SJCRH30 (cell line): ENCODE measurements around the gene AIPL1. TPM values are rescaled to one million over a fixed set of nuclear protein-coding genes. Genes with fewer than 3 reads are reported as not detected.

Source experiments
- DNase-seq, 2 experiments: peaks; one replicate each; pipeline ENCODE4 v3.0.0-alpha.2; 2015 to 2020
- H3K27ac ChIP-seq: fragments of 250-450 bp; sonication (Bioruptor Pico); 2 replicates; pipeline ENCODE4 v1.5.1; 2020; ENCODE audit warnings: mild to moderate bottlenecking, moderate library complexity
- H3K27me3 ChIP-seq: fragments of 250-450 bp; sonication (Bioruptor Pico); 2 replicates; pipeline ENCODE4 v1.5.1; 2020; ENCODE audit warnings: mild to moderate bottlenecking, moderate library complexity
- H3K36me3 ChIP-seq: fragments of 250-450 bp; sonication (Bioruptor Pico); 2 replicates; pipeline ENCODE4 v1.5.1; 2020; ENCODE audit warnings: mild to moderate bottlenecking, moderate library complexity
- H3K4me1 ChIP-seq: fragments of 250-450 bp; sonication (Bioruptor Pico); 2 replicates; pipeline ENCODE4 v1.5.1; 2020; ENCODE audit warnings: mild to moderate bottlenecking, moderate library complexity
- H3K4me3 ChIP-seq: fragments of 250-450 bp; sonication (Bioruptor Pico); 2 replicates; pipeline ENCODE4 v1.5.1; 2020; ENCODE audit warnings: mild to moderate bottlenecking, moderate library complexity
- H3K9me3 ChIP-seq: fragments of 250-450 bp; sonication (Bioruptor Pico); replicated peaks from 2 replicates; pipeline ENCODE4 v1.5.1; 2020; ENCODE audit warnings: mild to moderate bottlenecking, moderate library complexity
- total RNA-seq: library from RNA; depleted of rRNA; stranded (reverse); fragments of >200 nt; shearing (Covaris generic); gene quantifications from 2 replicates; pipeline ENCODE4 v1.2.3, GENCODE V29; 2014

The AIPL1 gene
- total RNA-seq, 1 experiment from 2014 or later = 0.42 TPM

DNA sequence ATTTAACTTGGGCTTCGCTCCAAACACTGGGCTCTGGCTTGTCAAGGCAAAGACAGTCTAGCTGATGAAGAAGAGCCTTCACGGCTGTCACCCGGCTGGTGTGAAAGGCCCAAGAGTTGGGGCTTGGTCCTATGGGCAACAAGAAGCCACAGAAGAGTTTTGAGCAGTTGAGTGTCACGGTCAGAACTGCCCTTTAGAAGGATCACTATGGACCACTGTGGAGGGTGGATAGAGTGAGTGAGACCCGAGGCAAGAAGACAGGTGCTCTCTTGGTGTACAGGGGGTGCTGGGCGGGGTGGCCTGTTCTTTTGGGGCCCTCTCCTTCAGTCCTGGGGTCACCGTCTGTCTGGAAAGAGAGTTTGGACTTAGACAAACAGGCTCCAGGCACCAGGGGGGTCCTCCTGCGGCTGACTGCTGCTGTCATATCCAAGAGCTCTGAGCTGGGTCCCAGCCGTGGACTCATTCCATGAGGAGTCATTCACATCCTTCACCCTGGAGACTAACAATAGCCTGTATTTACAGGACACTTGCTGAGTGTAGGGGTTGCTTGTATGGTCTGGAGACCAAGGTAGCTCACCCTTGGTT lies 11.7 kb upstream of the AIPL1 start:
- H3K27me3 ChIP-seq = no peaks in the 10 kb centered on the region
- peaks cover 21% of the 10 kb centered on the region for H3K4me1 ChIP-seq
- no peaks in the 10 kb centered on the region for H3K9me3 ChIP-seq
- H3K27ac ChIP-seq = no peak overlapping the region
- no peak overlapping the region for H3K4me3 ChIP-seq
- H3K36me3 ChIP-seq = peaks cover 27% of the 10 kb centered on the region
- DNase-seq = no peak

DNA sequence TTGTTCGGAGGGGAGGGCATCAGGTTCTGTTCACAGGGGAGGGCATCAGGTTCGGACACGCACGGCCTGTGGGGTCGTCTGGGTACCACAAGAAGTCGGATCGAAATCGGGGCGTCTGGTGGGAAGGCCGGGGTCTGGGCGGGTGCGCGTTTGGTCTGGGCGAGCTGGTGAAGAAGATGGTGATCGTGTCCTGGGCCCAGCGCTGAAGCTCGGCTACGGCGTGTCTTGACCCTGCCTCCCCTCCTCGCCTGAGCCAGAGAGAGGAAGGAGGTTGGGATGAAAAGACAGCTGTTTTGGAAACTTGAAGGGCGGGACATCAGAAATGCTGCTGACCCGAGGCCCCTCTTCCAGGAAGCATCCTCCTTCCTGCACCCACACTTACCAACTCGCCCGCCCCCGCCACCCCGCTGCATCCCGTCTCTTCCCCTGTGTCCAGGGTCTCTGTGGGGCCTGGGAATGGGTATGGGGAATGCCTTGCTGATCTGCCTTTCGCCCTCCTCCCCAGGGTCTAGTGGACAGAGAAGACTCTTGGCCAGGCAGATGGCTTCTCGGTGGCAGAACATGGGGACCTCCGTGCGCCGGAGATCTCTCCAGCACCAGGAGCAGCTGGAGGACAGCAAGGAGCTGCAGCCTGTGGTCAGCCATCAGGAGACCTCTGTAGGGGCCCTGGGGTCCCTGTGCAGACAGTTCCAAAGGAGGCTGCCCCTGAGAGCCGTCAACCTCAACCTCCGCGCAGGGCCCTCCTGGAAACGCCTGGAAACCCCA lies 9.8 kb upstream of the AIPL1 start:
- H3K9me3 ChIP-seq = no peaks in the 10 kb centered on the region
- H3K27ac ChIP-seq = peak overlapping the region; percentile 91
- H3K27me3 ChIP-seq = no peaks in the 10 kb centered on the region
- H3K4me1 ChIP-seq = peaks cover 5% of the 10 kb centered on the region
- peak; percentile 18 to 36 for DNase-seq
- peaks cover 27% of the 10 kb centered on the region for H3K36me3 ChIP-seq
- H3K4me3 ChIP-seq = peak overlapping the region; percentile 86

- peaks cover 19% of the 10 kb centered on the region for H3K36me3 ChIP-seq
- peak; percentile 95 to 96 for DNase-seq
- peak within 1 kb of the TSS; percentile 91 for H3K27ac ChIP-seq
- H3K27me3 ChIP-seq = no peaks in the 10 kb centered on the region
- H3K9me3 ChIP-seq = no peaks in the 10 kb centered on the region
- H3K4me3 ChIP-seq = peak within 1 kb of the TSS; percentile 86
- H3K4me1 ChIP-seq = peaks cover 2% of the 10 kb centered on the region; the same call in 1 of the 2 replicates
Measured at GRCh38 chr17:6443692-6444570, 9.0 kb upstream of the AIPL1 start, which contains the start of gene PIMREG. PIMREG (plus strand) TSS chr17:6444455; CDS start chr17:6445111, 656 bp downstream.

DNA sequence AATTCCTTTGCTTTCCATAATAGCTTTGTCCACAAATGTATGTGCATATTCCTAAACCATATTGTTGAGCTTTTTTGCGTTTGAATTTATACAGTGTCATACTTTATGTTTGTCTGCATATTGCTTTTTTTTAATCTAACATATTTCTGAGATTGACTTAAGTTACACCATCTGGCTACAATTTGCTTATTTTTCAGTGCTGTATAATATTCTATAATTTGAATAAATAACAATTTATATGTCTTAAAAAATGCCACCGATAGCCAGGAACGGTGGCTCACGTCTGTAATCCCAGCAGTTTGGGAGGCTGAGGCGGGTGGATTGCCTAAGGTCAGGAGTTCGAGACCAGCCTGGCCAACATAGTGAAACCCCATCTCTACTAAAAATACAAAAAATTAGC lies 7.9 kb upstream of the AIPL1 start:
- Histone ChIP-seq H3K27me3 (no peaks in the 10 kb centered on the region), H3K9me3 (no peaks in the 10 kb centered on the region)
- no peak for DNase-seq

GRCh38 chr17:6439951-6440350 lies 5.0 kb upstream of the AIPL1 start:
- Histone ChIP-seq H3K4me3 (no peak overlapping the region), H3K9me3 (no peaks in the 10 kb centered on the region), H3K27ac (no peak overlapping the region), H3K36me3 (no peaks in the 10 kb centered on the region), H3K27me3 (no peaks in the 10 kb centered on the region), H3K4me1 (0 out of 2 replicates have a peak, but pooled peaks cover 2% of the 10 kb centered on the region)
- DNase-seq = no peak

More for the DNA sequence above, 7.9 kb upstream of the AIPL1 start:
- Histone ChIP-seq H3K4me1 (peaks cover 2% of the 10 kb centered on the region; the same call in 1 of the 2 replicates), H3K27ac (no peak overlapping the region; the same call in 1 of the 2 replicates), H3K36me3 (peaks cover 12% of the 10 kb centered on the region), H3K4me3 (no peak overlapping the region)

DNA sequence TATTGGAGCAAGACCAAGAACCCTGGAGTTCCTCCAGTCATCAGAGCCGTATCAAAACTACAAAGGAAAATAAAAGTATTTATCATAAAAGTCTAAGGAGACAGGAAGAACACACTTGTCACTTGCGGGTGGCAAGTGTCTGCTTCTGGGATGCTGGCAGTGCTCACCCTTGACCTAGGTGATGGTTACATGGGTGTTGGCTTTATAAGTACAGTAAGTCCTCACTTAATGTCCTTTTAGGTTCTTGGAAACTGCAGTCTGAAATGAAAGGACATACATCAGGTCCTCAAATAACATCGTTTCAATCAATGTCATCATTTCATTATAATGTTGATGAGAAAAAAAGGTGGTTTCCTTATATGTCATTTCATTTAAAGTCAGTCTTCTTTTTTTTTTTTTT lies 3.0 kb upstream of the AIPL1 start:
- no peak overlapping the region for H3K27ac ChIP-seq
- H3K4me3 ChIP-seq = no peak overlapping the region
- H3K4me1 ChIP-seq = no peaks in the 10 kb centered on the region
- no peaks in the 10 kb centered on the region for H3K27me3 ChIP-seq
- H3K36me3 ChIP-seq = no peaks in the 10 kb centered on the region
- H3K9me3 ChIP-seq = no peaks in the 10 kb centered on the region
- DNase-seq = no peak

GRCh38 chr17:6437466-6437865 lies 2.5 kb upstream of the AIPL1 start:
- Histone ChIP-seq H3K4me3 (no peak overlapping the region), H3K36me3 (no peaks in the 10 kb centered on the region), H3K27ac (no peak overlapping the region), H3K4me1 (no peaks in the 10 kb centered on the region), H3K9me3 (no peaks in the 10 kb centered on the region), H3K27me3 (no peaks in the 10 kb centered on the region)
- no peak for DNase-seq

GRCh38 chr17:6435968-6436367 lies 1.0 kb upstream of the AIPL1 start:
- Histone ChIP-seq H3K4me3 (no peak overlapping the region), H3K4me1 (no peaks in the 10 kb centered on the region), H3K36me3 (no peaks in the 10 kb centered on the region), H3K27ac (no peak overlapping the region), H3K27me3 (no peaks in the 10 kb centered on the region), H3K9me3 (no peaks in the 10 kb centered on the region)
- DNase-seq = peak; percentile 50 to 80

DNA sequence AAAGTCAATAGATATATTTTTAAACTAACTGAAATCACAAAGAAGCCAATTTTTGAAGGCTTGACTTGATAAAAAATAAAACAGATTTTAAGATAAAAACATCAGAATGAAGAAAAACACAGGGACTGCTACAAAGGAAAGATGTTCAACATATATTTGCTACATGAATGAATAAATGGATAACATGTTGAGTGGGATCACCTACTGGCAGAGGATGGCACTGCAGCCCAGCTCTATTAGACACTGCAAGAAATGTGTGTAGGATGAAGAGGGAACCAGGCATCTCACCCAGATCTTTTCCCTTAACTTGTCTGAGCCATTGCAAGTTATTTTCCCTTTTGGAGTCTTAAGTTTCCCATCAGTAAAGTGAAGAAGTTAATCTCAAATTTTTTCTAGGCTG lies 4.2 kb downstream of the AIPL1 start:
- H3K27ac ChIP-seq = no peak overlapping the region
- no peaks in the 10 kb centered on the region for H3K27me3 ChIP-seq
- H3K36me3 ChIP-seq = no peaks in the 10 kb centered on the region
- H3K9me3 ChIP-seq = no peaks in the 10 kb centered on the region
- no peaks in the 10 kb centered on the region for H3K4me1 ChIP-seq
- no peak overlapping the region for H3K4me3 ChIP-seq
- DNase-seq = no peak

DNA sequence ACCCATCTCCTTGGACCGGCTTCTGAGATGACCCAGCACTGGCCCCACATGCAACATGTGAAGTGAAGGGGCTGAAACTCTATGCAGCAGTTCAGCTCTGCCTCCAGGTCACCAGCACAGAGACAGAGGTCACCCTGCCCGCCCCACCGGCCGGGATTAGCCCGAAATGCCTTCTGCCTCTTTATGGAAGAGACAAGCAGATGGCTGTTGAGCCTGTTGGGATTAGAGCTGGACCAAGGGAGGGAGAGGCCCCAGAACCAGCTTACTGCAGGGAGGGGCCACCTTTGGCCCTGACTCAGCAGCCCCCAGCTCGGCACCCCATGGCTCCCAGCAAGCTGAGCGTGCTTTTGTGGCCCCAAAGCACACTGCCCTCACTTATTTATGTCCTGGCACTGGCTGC lies 5.7 kb downstream of the AIPL1 start:
- no peaks in the 10 kb centered on the region for H3K27me3 ChIP-seq
- H3K36me3 ChIP-seq = no peaks in the 10 kb centered on the region
- H3K27ac ChIP-seq = no peak overlapping the region
- no peaks in the 10 kb centered on the region for H3K4me1 ChIP-seq
- H3K9me3 ChIP-seq = no peaks in the 10 kb centered on the region
- no peak for DNase-seq
- no peak overlapping the region for H3K4me3 ChIP-seq

DNA sequence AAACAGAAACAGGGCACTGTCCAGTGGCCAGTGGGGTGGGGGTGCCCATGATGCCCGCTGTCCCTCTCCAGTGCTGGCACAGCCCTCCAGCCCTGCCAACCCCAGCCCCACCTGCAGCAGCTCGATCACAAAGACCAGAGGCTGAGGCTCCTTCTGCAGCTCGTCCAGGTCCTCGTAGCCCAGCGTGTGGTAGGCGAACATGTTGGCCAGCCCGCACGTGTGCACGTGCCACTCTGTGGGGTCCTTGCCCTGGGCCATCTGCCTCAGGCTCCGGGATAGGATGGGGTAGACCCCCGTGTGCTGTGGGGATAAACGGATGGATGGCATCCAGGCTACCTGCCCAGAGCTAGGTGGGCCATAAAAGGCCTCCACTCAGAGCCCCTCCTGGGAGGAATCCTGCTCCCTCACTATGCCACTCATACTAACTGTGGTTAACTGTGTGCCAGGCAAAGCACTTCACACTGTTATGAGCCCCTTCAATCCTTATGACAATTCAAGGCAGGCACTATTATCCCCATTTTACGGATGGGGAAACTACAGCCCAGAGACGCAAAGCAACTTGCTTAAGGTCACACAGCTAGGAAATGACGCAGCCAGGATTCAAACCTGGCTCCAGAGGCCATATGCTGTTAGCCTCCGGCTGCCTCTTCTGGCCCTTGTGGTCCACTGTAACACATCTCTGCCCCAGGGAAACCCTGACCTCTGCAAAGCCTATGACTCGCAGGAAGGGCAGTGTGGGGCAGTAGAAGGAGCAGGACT lies 6.5 kb downstream of the AIPL1 start:
- DNase-seq = no peak
- H3K4me3 ChIP-seq = no peak overlapping the region
- H3K27me3 ChIP-seq = no peaks in the 10 kb centered on the region
- H3K27ac ChIP-seq = no peak overlapping the region
- no peaks in the 10 kb centered on the region for H3K9me3 ChIP-seq
- no peaks in the 10 kb centered on the region for H3K4me1 ChIP-seq
- no peaks in the 10 kb centered on the region for H3K36me3 ChIP-seq

DNA sequence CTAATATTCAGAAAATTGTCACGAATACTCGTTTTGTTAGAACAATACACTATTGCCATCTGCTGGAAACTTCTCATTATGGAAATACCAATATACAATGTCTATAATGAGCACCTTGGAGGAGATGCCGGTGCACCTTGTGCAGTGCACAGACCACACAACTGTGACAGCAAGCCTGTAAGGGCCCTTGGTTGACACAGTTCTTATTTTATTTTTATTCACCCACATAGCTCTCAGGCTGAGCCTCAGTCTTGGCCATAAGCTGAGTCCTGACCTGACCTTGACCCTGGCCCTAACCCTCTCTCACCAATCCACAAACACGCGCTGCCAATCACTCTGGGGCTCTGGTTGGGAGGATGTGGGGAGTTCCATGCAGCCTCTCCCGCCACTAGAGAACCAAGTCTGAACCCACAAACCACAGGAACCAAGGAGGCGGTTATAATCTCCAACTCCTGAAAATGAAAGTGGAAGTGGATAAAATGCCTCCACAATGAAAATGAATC lies 7.6 kb downstream of the AIPL1 start:
- Histone ChIP-seq H3K27ac (no peak overlapping the region), H3K9me3 (no peaks in the 10 kb centered on the region), H3K36me3 (no peaks in the 10 kb centered on the region), H3K27me3 (no peaks in the 10 kb centered on the region), H3K4me1 (no peaks in the 10 kb centered on the region), H3K4me3 (no peak overlapping the region)
- no peak for DNase-seq

- Histone ChIP-seq H3K27ac (no peak overlapping the region), H3K9me3 (no peaks in the 10 kb centered on the region), H3K4me1 (no peaks in the 10 kb centered on the region), H3K27me3 (no peaks in the 10 kb centered on the region), H3K36me3 (no peaks in the 10 kb centered on the region), H3K4me3 (no peak overlapping the region)
- DNase-seq = no peak
Measured at GRCh38 chr17:6426356-6427101, 8.4 kb downstream of the AIPL1 start.

GRCh38 chr17:6425407-6425806 lies 9.5 kb downstream of the AIPL1 start:
- no peak for DNase-seq
- H3K27me3 ChIP-seq = no peaks in the 10 kb centered on the region
- H3K4me1 ChIP-seq = no peaks in the 10 kb centered on the region
- no peak overlapping the region for H3K27ac ChIP-seq
- no peaks in the 10 kb centered on the region for H3K9me3 ChIP-seq
- no peaks in the 10 kb centered on the region for H3K36me3 ChIP-seq
- H3K4me3 ChIP-seq = no peak overlapping the region
